ENCODE measurements around the gene AFMID.

DNA sequence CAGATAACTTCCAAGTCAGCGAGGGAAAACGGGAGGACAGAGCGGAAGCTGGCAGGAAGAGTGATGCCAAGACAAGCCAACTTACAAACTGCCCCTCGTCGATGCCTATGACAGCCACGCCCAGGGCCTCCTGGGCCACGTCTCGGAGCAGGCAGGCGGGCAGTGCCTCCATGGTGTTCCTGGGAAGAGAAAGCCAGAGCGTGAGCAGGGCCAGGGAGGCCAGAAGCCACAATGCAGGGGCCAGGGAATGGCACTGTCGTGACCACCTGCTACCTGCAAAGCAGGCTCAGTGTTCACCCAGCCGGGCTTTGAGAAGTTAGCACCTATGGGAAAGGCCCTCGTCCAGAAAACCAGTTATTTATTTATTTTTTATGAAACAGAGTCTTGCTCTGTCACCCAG lies 4.7 kb upstream of the AFMID start:
- TF ChIP-seq, protein P1, sequence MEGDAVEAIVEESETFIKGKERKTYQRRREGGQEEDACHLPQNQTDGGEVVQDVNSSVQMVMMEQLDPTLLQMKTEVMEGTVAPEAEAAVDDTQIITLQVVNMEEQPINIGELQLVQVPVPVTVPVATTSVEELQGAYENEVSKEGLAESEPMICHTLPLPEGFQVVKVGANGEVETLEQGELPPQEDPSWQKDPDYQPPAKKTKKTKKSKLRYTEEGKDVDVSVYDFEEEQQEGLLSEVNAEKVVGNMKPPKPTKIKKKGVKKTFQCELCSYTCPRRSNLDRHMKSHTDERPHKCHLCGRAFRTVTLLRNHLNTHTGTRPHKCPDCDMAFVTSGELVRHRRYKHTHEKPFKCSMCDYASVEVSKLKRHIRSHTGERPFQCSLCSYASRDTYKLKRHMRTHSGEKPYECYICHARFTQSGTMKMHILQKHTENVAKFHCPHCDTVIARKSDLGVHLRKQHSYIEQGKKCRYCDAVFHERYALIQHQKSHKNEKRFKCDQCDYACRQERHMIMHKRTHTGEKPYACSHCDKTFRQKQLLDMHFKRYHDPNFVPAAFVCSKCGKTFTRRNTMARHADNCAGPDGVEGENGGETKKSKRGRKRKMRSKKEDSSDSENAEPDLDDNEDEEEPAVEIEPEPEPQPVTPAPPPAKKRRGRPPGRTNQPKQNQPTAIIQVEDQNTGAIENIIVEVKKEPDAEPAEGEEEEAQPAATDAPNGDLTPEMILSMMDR (IDR thresholded peaks at IDR 0.05; ENCODE audit: insufficient read depth, low read length, poor library complexity, severe bottlenecking), result no peak
- no peak for TF ChIP-seq EZH2phosphoT487 (conservative IDR thresholded peaks at IDR 0.05; ENCODE audit: low read length)
